ENCODE data around the gene MLPH. TPM values are rescaled to one million over a fixed set of nuclear protein-coding genes. Genes with fewer than 3 reads are reported as not detected.

Gene MLPH
- total RNA-seq, 2 donors from 2014 or later = not detected

GRCh38 chr2:237503201-237503600 is 16.1 kb downstream of the MLPH start:
- Mint-ChIP-seq H3K27ac (no peak overlapping the region), H3K27me3 (peaks cover 24 to 28% of the 10 kb centered on the region in 2 donors), H3K9me3 (no peaks in the 10 kb centered on the region), H3K4me1 (ENCODE audit: low read depth in 2 of 2) (peaks cover 3 to 4% of the 10 kb centered on the region in 2 donors), H3K36me3 (no peaks in the 10 kb centered on the region), H3K4me3 (no peak overlapping the region)
- DNase-seq (ENCODE audit: low spot score) (no peak), ATAC-seq (no peak)

- DNase-seq (ENCODE audit: low spot score) (no peak), ATAC-seq (peak; percentile 40 to 41)
- peaks cover 24 to 26% of the 10 kb centered on the region in 2 donors for H3K27me3 Mint-ChIP-seq
- H3K4me3 Mint-ChIP-seq = no peak overlapping the region
- peaks cover 3 to 4% of the 10 kb centered on the region in 2 donors for H3K4me1 Mint-ChIP-seq (ENCODE audit: low read depth in 2 of 2)
- no peaks in the 10 kb centered on the region for H3K36me3 Mint-ChIP-seq
- H3K27ac Mint-ChIP-seq = no peak overlapping the region
- H3K9me3 Mint-ChIP-seq = no peaks in the 10 kb centered on the region
Measured at GRCh38 chr2:237505188-237505939, 18.3 kb downstream of the MLPH start.

GRCh38 chr2:237507512-237507911 is 20.5 kb downstream of the MLPH start:
- no peak for DNase-seq (ENCODE audit: low spot score)
- H3K4me1 Mint-ChIP-seq (ENCODE audit: low read depth in 2 of 2) = no peaks in the 10 kb centered on the region
- no peaks in the 10 kb centered on the region for H3K36me3 Mint-ChIP-seq
- ATAC-seq = no peak
- H3K27ac Mint-ChIP-seq = no peak overlapping the region
- H3K4me3 Mint-ChIP-seq = no peak overlapping the region
- H3K27me3 Mint-ChIP-seq = peaks cover 6 to 17% of the 10 kb centered on the region in 2 donors
- no peaks in the 10 kb centered on the region for H3K9me3 Mint-ChIP-seq

GRCh38 chr2:237508361-237508760 is 21.3 kb downstream of the MLPH start:
- Mint-ChIP-seq H3K27me3 (peaks cover 4 to 15% of the 10 kb centered on the region in 2 donors), H3K4me1 (ENCODE audit: low read depth in 2 of 2) (no peaks in the 10 kb centered on the region), H3K4me3 (no peak overlapping the region), H3K27ac (no peak overlapping the region), H3K9me3 (no peaks in the 10 kb centered on the region), H3K36me3 (no peaks in the 10 kb centered on the region)
- ATAC-seq (no peak), DNase-seq (ENCODE audit: low spot score) (no peak)

GRCh38 chr2:237509151-237509550 is 22.1 kb downstream of the MLPH start:
- DNase-seq (ENCODE audit: low spot score) = no peak
- no peaks in the 10 kb centered on the region for H3K4me1 Mint-ChIP-seq (ENCODE audit: low read depth in 2 of 2)
- no peaks in the 10 kb centered on the region for H3K9me3 Mint-ChIP-seq
- no peak overlapping the region for H3K4me3 Mint-ChIP-seq
- H3K36me3 Mint-ChIP-seq = no peaks in the 10 kb centered on the region
- H3K27ac Mint-ChIP-seq = no peak overlapping the region
- peaks cover 0 to 9% of the 10 kb centered on the region in 2 donors for H3K27me3 Mint-ChIP-seq
- ATAC-seq = no peak

GRCh38 chr2:237509905-237510304 is 22.9 kb downstream of the MLPH start:
- H3K4me3 Mint-ChIP-seq = no peak overlapping the region
- H3K27me3 Mint-ChIP-seq = peaks cover 0 to 9% of the 10 kb centered on the region in 2 donors
- no peak for ATAC-seq
- H3K27ac Mint-ChIP-seq = no peak overlapping the region
- no peaks in the 10 kb centered on the region for H3K9me3 Mint-ChIP-seq
- H3K36me3 Mint-ChIP-seq = no peaks in the 10 kb centered on the region
- no peak for DNase-seq (ENCODE audit: low spot score)
- H3K4me1 Mint-ChIP-seq (ENCODE audit: low read depth in 2 of 2) = no peaks in the 10 kb centered on the region

GRCh38 chr2:237510502-237511217 is 23.6 kb downstream of the MLPH start:
- DNase-seq (ENCODE audit: low spot score) (no peak), ATAC-seq (no peak)
- no peak overlapping the region for H3K4me3 Mint-ChIP-seq
- no peaks in the 10 kb centered on the region for H3K36me3 Mint-ChIP-seq
- no peaks in the 10 kb centered on the region for H3K9me3 Mint-ChIP-seq
- no peak overlapping the region for H3K27ac Mint-ChIP-seq
- no peaks in the 10 kb centered on the region for H3K4me1 Mint-ChIP-seq (ENCODE audit: low read depth in 2 of 2)
- H3K27me3 Mint-ChIP-seq = peaks cover 0 to 9% of the 10 kb centered on the region in 2 donors

- no peaks in the 10 kb centered on the region for H3K36me3 Mint-ChIP-seq
- no peaks in the 10 kb centered on the region for H3K9me3 Mint-ChIP-seq
- peaks cover 0 to 7% of the 10 kb centered on the region in 2 donors for H3K27me3 Mint-ChIP-seq
- no peak overlapping the region for H3K27ac Mint-ChIP-seq
- DNase-seq (ENCODE audit: low spot score) = no peak
- H3K4me3 Mint-ChIP-seq = no peak overlapping the region
- no peaks in the 10 kb centered on the region for H3K4me1 Mint-ChIP-seq (ENCODE audit: low read depth in 2 of 2)
- no peak for ATAC-seq
Measured at GRCh38 chr2:237511433-237511832, 24.4 kb downstream of the MLPH start.

GRCh38 chr2:237511885-237512405 is 24.9 kb downstream of the MLPH start:
- Mint-ChIP-seq H3K36me3 (no peaks in the 10 kb centered on the region), H3K4me1 (ENCODE audit: low read depth in 2 of 2) (no peaks in the 10 kb centered on the region), H3K9me3 (no peaks in the 10 kb centered on the region), H3K4me3 (no peak overlapping the region), H3K27me3 (peaks cover 5 to 7% of the 10 kb centered on the region in 2 donors), H3K27ac (no peak overlapping the region)
- ATAC-seq = no peak
- DNase-seq (ENCODE audit: low spot score) = no peak

- no peaks in the 10 kb centered on the region for H3K9me3 Mint-ChIP-seq
- no peaks in the 10 kb centered on the region for H3K36me3 Mint-ChIP-seq
- no peak overlapping the region for H3K27ac Mint-ChIP-seq
- DNase-seq (ENCODE audit: low spot score) (peak; percentile 70), ATAC-seq (peak; percentile 49 to 58)
- peaks cover 4 to 7% of the 10 kb centered on the region in 2 donors for H3K27me3 Mint-ChIP-seq
- H3K4me3 Mint-ChIP-seq = no peak overlapping the region
- H3K4me1 Mint-ChIP-seq (ENCODE audit: low read depth in 2 of 2) = no peaks in the 10 kb centered on the region
Measured at GRCh38 chr2:237512774-237513466, 25.9 kb downstream of the MLPH start.

GRCh38 chr2:237513693-237514092 is 26.6 kb downstream of the MLPH start:
- Mint-ChIP-seq H3K4me1 (ENCODE audit: low read depth in 2 of 2) (no peaks in the 10 kb centered on the region), H3K27me3 (peaks cover 2 to 7% of the 10 kb centered on the region in 2 donors), H3K27ac (no peak overlapping the region), H3K4me3 (no peak overlapping the region), H3K36me3 (no peaks in the 10 kb centered on the region), H3K9me3 (no peaks in the 10 kb centered on the region)
- DNase-seq (ENCODE audit: low spot score) (no peak), ATAC-seq (no peak)

- H3K9me3 Mint-ChIP-seq = no peaks in the 10 kb centered on the region
- H3K27me3 Mint-ChIP-seq = peaks cover 0 to 7% of the 10 kb centered on the region in 2 donors
- H3K36me3 Mint-ChIP-seq = no peaks in the 10 kb centered on the region
- no peaks in the 10 kb centered on the region for H3K4me1 Mint-ChIP-seq (ENCODE audit: low read depth in 2 of 2)
- H3K27ac Mint-ChIP-seq = no peak overlapping the region
- ATAC-seq (no peak), DNase-seq (ENCODE audit: low spot score) (no peak)
- no peak overlapping the region for H3K4me3 Mint-ChIP-seq
Measured at GRCh38 chr2:237514474-237515130, 27.6 kb downstream of the MLPH start.

GRCh38 chr2:237515166-237515565 is 28.1 kb downstream of the MLPH start:
- H3K36me3 Mint-ChIP-seq = no peaks in the 10 kb centered on the region

More at GRCh38 chr2:237515166-237515565, 28.1 kb downstream of the MLPH start:
- ATAC-seq (no peak), DNase-seq (ENCODE audit: low spot score) (no peak)
- H3K9me3 Mint-ChIP-seq = no peaks in the 10 kb centered on the region
- H3K4me1 Mint-ChIP-seq (ENCODE audit: low read depth in 2 of 2) = no peaks in the 10 kb centered on the region
- H3K4me3 Mint-ChIP-seq = no peak overlapping the region
- peaks cover 0 to 7% of the 10 kb centered on the region in 2 donors for H3K27me3 Mint-ChIP-seq
- H3K27ac Mint-ChIP-seq = no peak overlapping the region

Data from natural killer cell treated with Interleukin-12 subunit alpha and Interleukin-12 subunit beta and Interleukin-15 and Interleukin-18, amount 100 ng/mL, for 72 hours (primary cell).